ENCODE data around the gene TRAPPC2L.

DNA sequence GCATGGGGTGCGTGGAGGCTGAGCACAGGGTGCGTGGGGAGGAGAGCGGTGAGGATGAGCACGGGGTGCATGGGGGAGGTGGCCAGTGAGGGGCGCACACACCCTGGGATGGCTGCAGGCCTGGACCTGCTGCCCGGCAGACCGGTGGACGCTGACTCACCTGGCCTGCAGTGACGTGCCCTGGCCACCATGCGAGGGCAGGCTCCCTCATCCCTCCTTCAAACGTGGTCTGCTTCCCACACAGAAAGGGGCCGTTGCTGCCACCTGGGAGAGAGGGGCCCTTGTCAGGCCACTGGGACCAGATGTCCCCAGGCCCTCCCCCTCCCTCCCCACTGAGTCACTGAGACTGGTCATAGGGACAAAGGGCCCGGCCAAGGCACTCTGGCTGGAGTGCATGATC is 25.1 kb upstream of the TRAPPC2L start:
- TF ChIP-seq, protein P1, sequence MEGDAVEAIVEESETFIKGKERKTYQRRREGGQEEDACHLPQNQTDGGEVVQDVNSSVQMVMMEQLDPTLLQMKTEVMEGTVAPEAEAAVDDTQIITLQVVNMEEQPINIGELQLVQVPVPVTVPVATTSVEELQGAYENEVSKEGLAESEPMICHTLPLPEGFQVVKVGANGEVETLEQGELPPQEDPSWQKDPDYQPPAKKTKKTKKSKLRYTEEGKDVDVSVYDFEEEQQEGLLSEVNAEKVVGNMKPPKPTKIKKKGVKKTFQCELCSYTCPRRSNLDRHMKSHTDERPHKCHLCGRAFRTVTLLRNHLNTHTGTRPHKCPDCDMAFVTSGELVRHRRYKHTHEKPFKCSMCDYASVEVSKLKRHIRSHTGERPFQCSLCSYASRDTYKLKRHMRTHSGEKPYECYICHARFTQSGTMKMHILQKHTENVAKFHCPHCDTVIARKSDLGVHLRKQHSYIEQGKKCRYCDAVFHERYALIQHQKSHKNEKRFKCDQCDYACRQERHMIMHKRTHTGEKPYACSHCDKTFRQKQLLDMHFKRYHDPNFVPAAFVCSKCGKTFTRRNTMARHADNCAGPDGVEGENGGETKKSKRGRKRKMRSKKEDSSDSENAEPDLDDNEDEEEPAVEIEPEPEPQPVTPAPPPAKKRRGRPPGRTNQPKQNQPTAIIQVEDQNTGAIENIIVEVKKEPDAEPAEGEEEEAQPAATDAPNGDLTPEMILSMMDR (IDR thresholded peaks at IDR 0.05) = no peak
- TF ChIP-seq POLR2AphosphoS5 (IDR thresholded peaks at IDR 0.05) (peak in 1 of 4 donors; percentile 9), EP300 (IDR thresholded peaks at IDR 0.05) (no peak), POLR2A (IDR thresholded peaks at IDR 0.05) (no peak)
